D721Med (cell line): ENCODE data around the gene KIF21B.
A peak's percentile ranks its signal among the peaks of the same experiment; 100 is the strongest.

Source experiments
- DNase-seq: peaks from one replicate; pipeline ENCODE4 v3.0.0; 2011; ENCODE audit warnings: low spot score; ENCODE audit not compliant: insufficient read length
- FAIRE-seq: peaks from 2 replicates; lab custom pipeline; 2011; peaks lifted over from hg19 to GRCh38; lab: Jason Lieb, UNC
- TF ChIP-seq, protein P1 (sequence below): IDR thresholded peaks from 2 replicates; pipeline ENCODE4 v1.5.1; 2012; ENCODE audit warnings: mild to moderate bottlenecking, control low read depth; ENCODE audit not compliant: insufficient read depth; ENCODE audit errors: missing control alignments

Gene KIF21B

DNA sequence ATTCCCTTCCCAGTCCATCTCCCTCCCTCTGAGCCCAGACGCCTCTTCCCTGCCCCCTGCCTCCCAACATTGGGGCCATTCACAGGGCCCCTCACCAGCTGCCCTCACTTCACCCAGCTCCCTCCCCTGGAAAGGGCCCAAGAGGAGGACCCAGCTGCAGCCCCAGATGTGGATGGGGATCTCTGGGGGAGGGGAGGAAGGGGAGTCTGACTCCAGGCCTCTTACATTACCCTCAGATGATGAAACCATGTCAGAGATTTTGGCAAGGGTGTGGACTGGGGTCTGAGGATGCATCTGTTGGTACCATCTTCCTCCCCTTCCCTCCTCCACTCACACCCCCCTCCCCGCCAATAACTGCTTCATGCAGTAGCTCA, 1.1 kb upstream of the KIF21B start:
- FAIRE-seq (no peak), DNase-seq (no peak)

DNA sequence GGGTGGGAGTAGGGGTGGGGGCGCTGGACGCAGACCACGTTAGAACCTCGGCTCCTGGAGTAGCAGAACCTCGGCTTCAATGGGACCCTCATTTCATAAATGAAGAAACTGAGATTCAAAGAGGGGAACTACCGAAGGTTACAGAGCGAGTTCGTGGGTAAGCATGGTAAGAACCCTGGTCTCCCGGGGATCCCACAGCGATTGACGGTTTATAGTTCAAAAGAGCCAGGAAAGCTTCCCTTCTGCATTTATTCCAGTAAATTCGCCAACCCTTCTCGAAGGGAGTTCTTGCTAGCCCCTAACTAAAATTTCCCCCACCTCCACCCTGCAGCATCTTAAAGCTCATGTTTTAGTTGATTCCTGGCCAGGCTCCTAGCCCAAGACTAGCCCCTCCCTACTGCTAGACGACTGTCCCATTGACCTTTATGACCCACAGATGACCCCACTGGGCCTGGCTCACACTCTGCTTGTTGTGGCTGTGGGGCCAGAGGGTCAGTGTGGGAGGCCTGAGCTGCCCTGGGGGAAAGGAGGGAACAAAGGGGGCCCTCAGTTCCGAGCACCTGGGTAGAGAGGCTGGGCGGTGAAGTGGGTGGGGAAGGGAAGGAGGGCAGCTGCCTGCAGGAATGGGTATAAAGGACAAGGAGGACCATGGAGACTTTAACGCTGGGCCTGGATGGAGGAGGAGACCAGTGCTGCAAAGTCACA, 558 bp upstream of the KIF21B start:
- TF ChIP-seq, protein P1, sequence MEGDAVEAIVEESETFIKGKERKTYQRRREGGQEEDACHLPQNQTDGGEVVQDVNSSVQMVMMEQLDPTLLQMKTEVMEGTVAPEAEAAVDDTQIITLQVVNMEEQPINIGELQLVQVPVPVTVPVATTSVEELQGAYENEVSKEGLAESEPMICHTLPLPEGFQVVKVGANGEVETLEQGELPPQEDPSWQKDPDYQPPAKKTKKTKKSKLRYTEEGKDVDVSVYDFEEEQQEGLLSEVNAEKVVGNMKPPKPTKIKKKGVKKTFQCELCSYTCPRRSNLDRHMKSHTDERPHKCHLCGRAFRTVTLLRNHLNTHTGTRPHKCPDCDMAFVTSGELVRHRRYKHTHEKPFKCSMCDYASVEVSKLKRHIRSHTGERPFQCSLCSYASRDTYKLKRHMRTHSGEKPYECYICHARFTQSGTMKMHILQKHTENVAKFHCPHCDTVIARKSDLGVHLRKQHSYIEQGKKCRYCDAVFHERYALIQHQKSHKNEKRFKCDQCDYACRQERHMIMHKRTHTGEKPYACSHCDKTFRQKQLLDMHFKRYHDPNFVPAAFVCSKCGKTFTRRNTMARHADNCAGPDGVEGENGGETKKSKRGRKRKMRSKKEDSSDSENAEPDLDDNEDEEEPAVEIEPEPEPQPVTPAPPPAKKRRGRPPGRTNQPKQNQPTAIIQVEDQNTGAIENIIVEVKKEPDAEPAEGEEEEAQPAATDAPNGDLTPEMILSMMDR, result no peak

More for the DNA sequence above, 1.1 kb upstream of the KIF21B start:
- TF ChIP-seq, protein P1, result no peak

DNA sequence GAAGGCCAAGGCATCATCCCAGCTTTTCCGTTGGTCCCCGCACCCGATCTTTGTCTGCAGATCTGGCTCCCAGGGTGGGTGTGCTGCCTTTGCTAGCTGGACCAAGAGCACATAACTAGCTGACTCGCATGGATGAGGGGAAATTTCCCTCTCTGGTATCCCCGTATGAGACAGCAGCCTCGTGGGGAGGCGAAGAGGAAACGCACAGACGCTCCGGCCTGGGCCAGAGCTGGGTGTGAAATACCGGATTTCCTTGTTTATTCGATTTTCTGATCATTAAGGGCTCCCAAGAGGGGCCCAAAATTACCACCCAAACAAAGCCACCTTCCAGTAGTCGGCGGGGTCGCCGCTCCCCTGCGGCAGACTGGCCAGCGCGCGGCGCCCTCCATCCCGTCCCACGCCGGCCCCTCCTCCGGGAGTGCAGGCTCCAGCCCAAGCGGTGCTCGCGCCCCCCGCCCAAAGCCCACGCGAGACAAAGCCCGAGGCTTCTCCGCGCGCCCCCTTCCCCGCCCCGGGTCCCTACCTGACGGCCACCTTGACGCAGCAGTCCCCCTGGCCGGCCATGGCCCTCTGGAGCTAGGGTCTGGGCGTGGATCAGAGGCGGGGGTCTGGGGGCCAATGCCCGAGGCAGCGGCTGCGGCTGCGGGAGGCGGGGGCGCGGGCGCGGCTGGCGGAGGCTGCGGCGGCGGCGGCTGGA, 546 bp downstream of the KIF21B start:
- no peak for DNase-seq
- no peak for FAIRE-seq
- TF ChIP-seq, protein P1, result peak; percentile 36

More for the DNA sequence above, 558 bp upstream of the KIF21B start:
- FAIRE-seq (no peak), DNase-seq (no peak)

DNA sequence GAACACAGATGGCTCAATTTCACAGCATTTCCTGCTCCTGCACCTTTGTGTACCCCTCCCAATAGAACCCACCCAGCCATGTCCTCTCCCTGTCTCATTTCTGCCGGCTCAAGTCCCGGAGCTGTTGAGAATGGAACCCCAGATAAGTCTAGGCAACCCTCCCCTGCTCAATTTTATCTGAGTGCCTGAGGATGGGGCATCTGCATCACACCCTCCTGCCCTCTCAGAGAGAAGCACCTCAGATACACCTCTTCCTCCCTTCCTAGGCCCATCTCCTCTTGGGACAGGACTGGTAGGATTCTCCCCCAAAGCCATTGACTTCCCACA, 1.1 kb downstream of the KIF21B start:
- TF ChIP-seq, protein P1, result no peak
- FAIRE-seq (no peak), DNase-seq (no peak)

DNA sequence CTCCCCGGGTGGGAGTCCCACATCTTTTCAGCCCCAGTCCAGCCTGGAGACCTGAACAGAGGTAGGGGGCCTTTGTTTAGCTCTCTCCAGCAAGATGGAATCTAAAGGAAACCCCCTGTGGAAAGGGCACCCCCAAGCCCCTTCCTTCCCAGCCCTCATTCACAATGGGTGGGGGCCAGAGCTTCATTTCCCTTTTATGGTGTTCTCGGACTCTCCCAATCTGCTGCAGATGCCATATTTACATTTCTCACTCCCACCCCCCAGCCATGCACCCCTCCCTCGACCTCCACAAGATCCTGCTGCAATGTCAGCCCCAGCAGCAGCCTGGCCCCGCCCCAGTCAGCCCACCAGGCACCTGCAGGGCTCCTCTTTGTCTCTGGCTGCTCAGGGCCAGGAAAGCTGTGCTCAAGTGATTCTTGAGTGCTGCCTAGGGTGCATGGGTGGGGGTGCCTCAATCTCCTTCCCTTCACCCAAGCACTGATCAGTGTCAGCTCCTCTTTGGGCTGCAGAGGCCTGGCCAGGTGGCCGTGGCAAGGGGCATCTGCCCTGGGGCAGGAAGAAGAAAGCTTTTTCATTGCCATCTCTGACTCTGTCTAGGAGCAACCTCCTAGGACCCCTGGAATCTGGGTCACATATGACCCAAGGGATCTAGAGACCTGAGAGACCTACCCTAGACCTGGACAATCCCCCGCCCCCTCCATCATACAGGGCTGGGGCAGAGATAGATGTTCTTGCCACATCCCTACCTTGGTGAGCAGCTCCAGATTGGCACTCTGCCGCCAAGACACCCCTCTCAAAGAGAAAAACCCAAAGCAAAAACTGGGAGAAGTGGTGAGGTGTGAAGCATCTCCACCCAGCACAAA, 1.7 kb downstream of the KIF21B start:
- no peak for FAIRE-seq
- DNase-seq, result no peak
- TF ChIP-seq, protein P1, result no peak

DNA sequence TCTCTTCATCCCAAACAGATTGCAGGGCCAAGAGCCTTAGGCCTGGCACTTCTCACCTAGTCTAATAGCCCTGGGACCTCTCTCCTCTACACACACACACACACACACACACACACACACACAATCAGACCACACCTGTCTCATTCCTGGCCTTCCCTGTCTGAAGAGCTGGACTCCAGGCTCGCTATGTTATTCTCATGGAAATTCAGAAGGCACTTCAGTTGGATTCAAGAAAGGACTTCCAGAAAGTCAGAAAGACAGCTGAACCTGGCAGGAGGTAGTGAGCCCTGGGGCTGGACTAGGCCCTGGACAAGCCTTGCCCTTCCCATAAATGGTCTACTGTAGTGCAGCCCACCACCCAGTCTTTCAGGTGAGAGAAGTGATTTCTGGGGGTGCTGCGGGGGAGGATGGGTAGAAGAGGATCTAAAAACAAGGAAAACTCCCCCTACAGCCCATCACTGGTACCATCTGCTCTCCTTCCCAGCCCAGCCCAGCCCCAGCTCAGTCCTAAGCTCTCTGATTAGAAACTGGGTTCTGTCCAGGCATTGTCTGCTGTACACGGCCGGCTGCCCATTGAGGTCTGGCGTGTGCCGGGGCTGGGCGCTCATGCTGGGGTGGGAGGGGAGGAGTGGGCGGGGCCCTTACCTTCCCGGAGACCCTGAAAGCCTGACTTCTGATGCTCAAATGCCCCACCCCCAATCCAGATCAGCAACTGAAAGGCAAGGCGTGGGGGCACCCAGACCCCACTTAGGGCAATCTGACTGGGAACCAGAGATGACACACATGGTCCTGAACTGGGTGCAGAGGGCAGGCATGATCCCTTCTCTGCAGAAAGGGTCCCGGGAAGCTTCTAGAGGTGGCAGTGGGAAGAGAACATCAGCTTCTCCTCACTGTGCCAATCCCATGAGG, 2.5 kb downstream of the KIF21B start:
- TF ChIP-seq, protein P1, result peak; percentile 55
- no peak for FAIRE-seq
- DNase-seq, result no peak
